Sigmoid colon (tissue), 7 donors: ENCODE measurements around the gene CHCHD1. TPM values are rescaled to one million over a fixed set of nuclear protein-coding genes. Genes with fewer than 3 reads are reported as not detected.

Source experiments
- DNase-seq: peaks from one replicate; pipeline ENCODE4 v3.0.0-alpha.2; 2019
- H3K27ac ChIP-seq, 4 donors: fragments of 200-600 bp; sonication (generic); one replicate each; pipeline ENCODE4 v1.5.1; 2016 to 2019; ENCODE audit warnings: mild to moderate bottlenecking in 1 of 4
- H3K27me3 ChIP-seq, 3 donors: fragments of 200-600 bp; sonication (generic); one replicate each; pipeline ENCODE4 v1.5.1; 2019; ENCODE audit warnings: mild to moderate bottlenecking in 1 of 3
- H3K36me3 ChIP-seq, 4 donors: fragments of 200-600 bp; sonication (generic); one replicate each; pipeline ENCODE4 v1.5.1; 2016 to 2019
- H3K4me1 ChIP-seq, 4 donors: fragments of 200-600 bp; sonication (generic); one replicate each; pipeline ENCODE4 v1.5.1; 2017 to 2019
- H3K4me3 ChIP-seq, 4 donors: fragments of 200-600 bp; sonication (generic); one replicate each; pipeline ENCODE4 v1.5.1; 2017 to 2019; ENCODE audit warnings: mild to moderate bottlenecking in 2 of 4, moderate library complexity in 1 of 4
- H3K9me3 ChIP-seq, 4 donors: fragments of 200-600 bp in 3 of 4; sonication (generic) in 3 of 4; one replicate each; pipeline versions ENCODE4 v1.5.1 to v1.6.1; 2013 to 2019
- EP300 ChIP-seq, 4 donors: sonication (generic); formaldehyde crosslinking; IDR thresholded peaks; one replicate each; pipeline ENCODE4 v1.6.1; 2017; ENCODE audit warnings: antibody characterized with exemption in 4 of 4
- POLR2A ChIP-seq, 2 donors: fragments of 450-650 bp; IDR thresholded peaks; one replicate each; pipeline ENCODE4 v1.6.1; 2016; ENCODE audit warnings: antibody characterized with exemption in 2 of 2, mild to moderate bottlenecking in 2 of 2, moderate library complexity in 2 of 2
- POLR2AphosphoS5 ChIP-seq, 4 donors: sonication (generic); formaldehyde crosslinking; IDR thresholded peaks; one replicate each; pipeline ENCODE4 v1.6.1; 2017; ENCODE audit warnings: antibody characterized with exemption in 4 of 4
- WGBS, 2 donors: extraction: QIAGEN DNeasy Blood & Tissue Kit; methylation state at CpG; one replicate each; pipeline ENCODE4 v1.1.7; 2013; 5-methylcytosine and 5-hydroxymethylcytosine counted together
- intact Hi-C: fragments of 100-400 bp; cut with DNase I; formaldehyde crosslinking; loops from one replicate; pipeline ENCODE4 v1.15.1; 2023
- polyA plus RNA-seq, 3 donors: library from polyadenylated mRNA; stranded (reverse); fragments of 200-250 nt; gene quantifications; one replicate each; pipeline ENCODE4 v1.2.3, GENCODE V29; 2013
- total RNA-seq, 4 donors: library from RNA; depleted of rRNA; stranded (reverse); fragments of >200 nt; gene quantifications; one replicate each; pipeline ENCODE4 v1.1.0, GENCODE V29; 2016
- TF ChIP-seq, protein P1 (sequence below), 4 experiments: fragments of 450-650 bp in 3 of 4; fragments of 200-600 bp in 1 of 4; IDR thresholded peaks; one replicate each; pipeline ENCODE4 v1.5.1; 2016 to 2019; ENCODE audit warnings: antibody characterized with exemption in 4 of 4, mild to moderate bottlenecking in 3 of 4, moderate library complexity in 2 of 4
- donor health status: healthy with polysubstance abuse.
- donor health status: Bipolar disorder and iron deficiency.
- donor health status: healthy.

The CHCHD1 gene
- total and polyA plus RNA-seq, 7 donors, result 28.1 to 134 (median 36.6) TPM

DNA sequence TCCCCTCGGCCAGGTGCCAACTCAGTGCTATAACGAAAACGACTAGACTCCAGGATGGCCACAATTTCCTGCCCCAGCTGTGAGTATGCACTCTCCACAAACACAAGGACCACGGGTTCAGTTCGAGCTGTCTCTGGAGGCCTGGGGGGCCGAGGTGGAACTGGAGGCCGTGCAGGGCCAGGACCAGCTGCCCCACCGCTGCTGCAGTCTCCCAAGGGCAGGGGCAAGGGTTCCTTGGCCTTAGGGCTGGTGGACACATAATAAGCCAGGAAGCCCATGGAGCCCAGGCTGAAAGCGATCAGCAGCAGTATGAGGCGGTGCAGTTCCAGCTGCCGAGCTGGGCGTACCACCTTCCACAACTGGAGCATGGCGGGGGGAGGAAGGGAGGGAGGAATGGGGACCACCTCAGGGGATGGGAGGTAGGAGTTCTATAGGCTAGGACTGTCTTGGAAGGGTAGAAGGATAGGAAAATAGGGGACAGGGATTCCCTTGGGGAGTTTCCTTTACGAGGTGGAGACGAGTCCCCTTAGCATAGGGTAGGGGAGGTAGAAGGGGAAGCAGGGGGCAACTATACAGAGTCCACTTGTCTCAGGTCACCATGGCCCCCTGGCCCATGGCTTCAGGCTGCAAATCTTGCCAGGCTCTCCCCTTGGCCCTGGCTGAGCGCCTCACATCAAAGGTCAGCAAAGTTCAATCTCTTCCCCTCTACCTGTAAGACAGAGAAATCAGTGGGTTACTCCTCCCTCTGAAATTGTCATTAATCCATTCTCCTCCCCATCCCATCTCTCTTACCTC, 26.4 kb downstream of the CHCHD1 start:
- intact Hi-C loops, result no loop called here
- Histone ChIP-seq H3K27ac (no peak overlapping the region), H3K4me3 (no peak overlapping the region), H3K27me3 (no peaks in the 10 kb centered on the region), H3K4me1 (peaks cover 0 to 39% (median 26%) of the 10 kb centered on the region in 4 donors), H3K9me3 (no peaks in the 10 kb centered on the region), H3K36me3 (peaks cover 30 to 66% (median 51%) of the 10 kb centered on the region in 4 donors)
- DNase-seq, result no peak
- WGBS, 2 donors, result 93% methylated on average over 16 of the region's 16 CpGs
- TF ChIP-seq POLR2A (IDR thresholded peaks at IDR 0.05), result no peak
- TF ChIP-seq POLR2AphosphoS5 (IDR thresholded peaks at IDR 0.05), result no peak
- no peak for TF ChIP-seq EP300 (IDR thresholded peaks at IDR 0.05)
- TF ChIP-seq, protein P1, sequence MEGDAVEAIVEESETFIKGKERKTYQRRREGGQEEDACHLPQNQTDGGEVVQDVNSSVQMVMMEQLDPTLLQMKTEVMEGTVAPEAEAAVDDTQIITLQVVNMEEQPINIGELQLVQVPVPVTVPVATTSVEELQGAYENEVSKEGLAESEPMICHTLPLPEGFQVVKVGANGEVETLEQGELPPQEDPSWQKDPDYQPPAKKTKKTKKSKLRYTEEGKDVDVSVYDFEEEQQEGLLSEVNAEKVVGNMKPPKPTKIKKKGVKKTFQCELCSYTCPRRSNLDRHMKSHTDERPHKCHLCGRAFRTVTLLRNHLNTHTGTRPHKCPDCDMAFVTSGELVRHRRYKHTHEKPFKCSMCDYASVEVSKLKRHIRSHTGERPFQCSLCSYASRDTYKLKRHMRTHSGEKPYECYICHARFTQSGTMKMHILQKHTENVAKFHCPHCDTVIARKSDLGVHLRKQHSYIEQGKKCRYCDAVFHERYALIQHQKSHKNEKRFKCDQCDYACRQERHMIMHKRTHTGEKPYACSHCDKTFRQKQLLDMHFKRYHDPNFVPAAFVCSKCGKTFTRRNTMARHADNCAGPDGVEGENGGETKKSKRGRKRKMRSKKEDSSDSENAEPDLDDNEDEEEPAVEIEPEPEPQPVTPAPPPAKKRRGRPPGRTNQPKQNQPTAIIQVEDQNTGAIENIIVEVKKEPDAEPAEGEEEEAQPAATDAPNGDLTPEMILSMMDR (IDR thresholded peaks at IDR 0.05), result no peak

GRCh38 chr10:73809061-73809818, 27.4 kb downstream of the CHCHD1 start:
- intact Hi-C loops, result no loop called here
- Histone ChIP-seq H3K9me3 (no peaks in the 10 kb centered on the region), H3K36me3 (peaks cover 20 to 66% (median 46%) of the 10 kb centered on the region in 4 donors), H3K27ac (peak overlapping the region in 1 of 4 donors; percentile 99), H3K27me3 (no peaks in the 10 kb centered on the region), H3K4me1 (peaks cover 0 to 39% (median 26%) of the 10 kb centered on the region in 4 donors), H3K4me3 (no peak overlapping the region)
- no peak for DNase-seq
- TF ChIP-seq EP300 (IDR thresholded peaks at IDR 0.05) (no peak), POLR2A (IDR thresholded peaks at IDR 0.05) (no peak), POLR2AphosphoS5 (IDR thresholded peaks at IDR 0.05) (no peak)
- TF ChIP-seq, protein P1 (IDR thresholded peaks at IDR 0.05), result no peak
- 70 to 82% methylated on average over 5 of the region's 5 CpGs for WGBS, 2 donors

- peaks cover 20 to 66% (median 45%) of the 10 kb centered on the region in 4 donors for H3K36me3 ChIP-seq
- TF ChIP-seq POLR2A (IDR thresholded peaks at IDR 0.05) (no peak), EP300 (IDR thresholded peaks at IDR 0.05) (no peak), POLR2AphosphoS5 (IDR thresholded peaks at IDR 0.05) (no peak)
- TF ChIP-seq, protein P1 (IDR thresholded peaks at IDR 0.05), result no peak
- WGBS, 2 donors, result 67 to 82% methylated on average over 7 of the region's 7 CpGs
- peaks cover 0 to 39% (median 26%) of the 10 kb centered on the region in 4 donors for H3K4me1 ChIP-seq
- intact Hi-C loops, result loop anchor here (2.0 kb wide), 1 partner anchor 26 kb away; the partner anchor contains the start of gene ZSWIM8
- no peak for DNase-seq
- peak overlapping the region; percentile 89 to 99 (median 95) for H3K27ac ChIP-seq
- peak overlapping the region; percentile 61 to 98 (median 84) for H3K4me3 ChIP-seq
- no peaks in the 10 kb centered on the region for H3K27me3 ChIP-seq
- no peaks in the 10 kb centered on the region for H3K9me3 ChIP-seq
These were observed 28.5 kb downstream of the CHCHD1 start for GRCh38 chr10:73810358-73810734.

GRCh38 chr10:73810735-73811465, 29.1 kb downstream of the CHCHD1 start:
- WGBS, 2 donors, result 1% methylated on average over 63 of the region's 63 CpGs
- DNase-seq, result no peak
- Histone ChIP-seq H3K27me3 (no peaks in the 10 kb centered on the region), H3K36me3 (peaks cover 20 to 66% (median 44%) of the 10 kb centered on the region in 4 donors), H3K27ac (peak overlapping the region; percentile 89 to 99 (median 95)), H3K4me3 (peak overlapping the region; percentile 61 to 98 (median 84)), H3K9me3 (no peaks in the 10 kb centered on the region), H3K4me1 (peaks cover 0 to 39% (median 26%) of the 10 kb centered on the region in 4 donors)
- no peak for TF ChIP-seq POLR2AphosphoS5 (IDR thresholded peaks at IDR 0.05)
- no peak for TF ChIP-seq EP300 (IDR thresholded peaks at IDR 0.05)
- intact Hi-C loops, result loop anchor here (2.0 kb wide), 1 partner anchor 26 kb away; the partner anchor contains the start of gene ZSWIM8
